ENCODE measurements around the gene COL7A1. TPM values are rescaled to one million over a fixed set of nuclear protein-coding genes. Genes with fewer than 3 reads are reported as not detected.
A peak's percentile ranks its signal among the peaks of the same experiment; 100 is the strongest.

The COL7A1 gene
- total RNA-seq, 1 donor from 2014 or later: 32.3 TPM

DNA sequence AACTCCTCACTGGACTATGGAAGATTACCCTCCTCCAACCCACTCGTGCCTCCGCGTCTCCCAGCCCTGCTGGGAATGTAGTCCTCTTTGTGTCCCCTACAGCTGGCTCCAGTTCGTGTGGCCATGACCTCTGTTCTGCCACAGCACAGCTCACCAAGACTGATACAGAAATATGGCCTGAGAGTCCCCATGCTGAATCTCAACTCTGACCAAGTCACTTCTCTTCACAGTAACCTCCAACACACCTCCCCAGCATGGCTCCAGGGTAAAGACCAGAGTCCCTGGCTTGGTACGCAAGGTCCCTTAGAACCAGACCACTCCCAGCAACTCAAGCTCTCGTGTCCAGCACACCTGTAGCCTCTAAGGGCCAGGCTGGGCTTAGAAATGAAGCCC, 2.3 kb upstream of the COL7A1 start:
- H3K4me3 Mint-ChIP-seq: peak overlapping the region; percentile 12
- peaks cover 32% of the 10 kb centered on the region for H3K4me1 Mint-ChIP-seq (ENCODE audit: unreplicated experiment)
- no peak for DNase-seq (ENCODE audit: extremely low spot score, unreplicated experiment)
- H3K9me3 Mint-ChIP-seq: no peaks in the 10 kb centered on the region
- peak overlapping the region; percentile 84 for H3K27ac Mint-ChIP-seq
- TF ChIP-seq, protein P1, sequence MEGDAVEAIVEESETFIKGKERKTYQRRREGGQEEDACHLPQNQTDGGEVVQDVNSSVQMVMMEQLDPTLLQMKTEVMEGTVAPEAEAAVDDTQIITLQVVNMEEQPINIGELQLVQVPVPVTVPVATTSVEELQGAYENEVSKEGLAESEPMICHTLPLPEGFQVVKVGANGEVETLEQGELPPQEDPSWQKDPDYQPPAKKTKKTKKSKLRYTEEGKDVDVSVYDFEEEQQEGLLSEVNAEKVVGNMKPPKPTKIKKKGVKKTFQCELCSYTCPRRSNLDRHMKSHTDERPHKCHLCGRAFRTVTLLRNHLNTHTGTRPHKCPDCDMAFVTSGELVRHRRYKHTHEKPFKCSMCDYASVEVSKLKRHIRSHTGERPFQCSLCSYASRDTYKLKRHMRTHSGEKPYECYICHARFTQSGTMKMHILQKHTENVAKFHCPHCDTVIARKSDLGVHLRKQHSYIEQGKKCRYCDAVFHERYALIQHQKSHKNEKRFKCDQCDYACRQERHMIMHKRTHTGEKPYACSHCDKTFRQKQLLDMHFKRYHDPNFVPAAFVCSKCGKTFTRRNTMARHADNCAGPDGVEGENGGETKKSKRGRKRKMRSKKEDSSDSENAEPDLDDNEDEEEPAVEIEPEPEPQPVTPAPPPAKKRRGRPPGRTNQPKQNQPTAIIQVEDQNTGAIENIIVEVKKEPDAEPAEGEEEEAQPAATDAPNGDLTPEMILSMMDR (conservative IDR thresholded peaks at IDR 0.05): no peak
- peaks cover 11% of the 10 kb centered on the region for H3K36me3 Mint-ChIP-seq
- peaks cover 3% of the 10 kb centered on the region for H3K27me3 Mint-ChIP-seq

DNA sequence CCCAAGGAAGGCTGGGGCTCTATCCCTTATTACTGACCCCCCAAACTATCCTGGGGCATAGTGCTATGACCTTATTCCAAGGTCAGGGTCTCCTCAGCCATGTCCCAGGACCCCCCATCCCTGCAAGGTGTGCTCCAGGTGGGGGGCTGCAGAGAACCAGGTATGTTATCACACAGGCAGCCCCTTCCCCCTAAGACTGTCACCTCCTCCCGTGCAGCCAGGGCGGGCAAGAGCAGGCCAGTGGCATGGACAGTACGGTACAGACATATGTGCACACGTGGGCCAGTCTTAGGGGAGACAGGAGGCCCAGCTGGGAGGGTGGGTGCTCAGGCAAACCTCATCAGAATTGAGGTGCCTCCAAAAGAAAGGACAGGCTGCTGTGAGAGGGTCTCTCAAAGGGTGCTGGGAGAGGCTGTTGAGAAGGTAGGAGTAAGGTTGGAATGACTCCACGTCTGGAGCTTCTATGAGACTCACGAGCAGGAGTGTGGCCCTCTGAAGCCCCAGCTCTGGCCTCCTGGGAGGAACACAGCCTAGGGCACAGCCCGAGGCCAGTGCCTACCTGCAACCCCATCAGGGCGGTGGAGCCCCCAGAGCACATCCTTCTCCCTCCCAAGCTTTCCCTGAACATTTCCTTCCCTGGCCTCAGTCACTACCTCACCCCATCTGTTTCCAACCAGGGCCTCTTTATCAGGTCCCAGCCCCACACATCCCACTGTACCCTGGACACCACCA, 1.7 kb upstream of the COL7A1 start:
- no peak for DNase-seq (ENCODE audit: extremely low spot score, unreplicated experiment)
- TF ChIP-seq, protein P1 (conservative IDR thresholded peaks at IDR 0.05): no peak
- Mint-ChIP-seq H3K9me3 (no peaks in the 10 kb centered on the region), H3K4me3 (peak overlapping the region; percentile 12), H3K27me3 (peaks cover 3% of the 10 kb centered on the region), H3K4me1 (ENCODE audit: unreplicated experiment) (peaks cover 32% of the 10 kb centered on the region), H3K36me3 (peaks cover 9% of the 10 kb centered on the region), H3K27ac (peak overlapping the region; percentile 84)

DNA sequence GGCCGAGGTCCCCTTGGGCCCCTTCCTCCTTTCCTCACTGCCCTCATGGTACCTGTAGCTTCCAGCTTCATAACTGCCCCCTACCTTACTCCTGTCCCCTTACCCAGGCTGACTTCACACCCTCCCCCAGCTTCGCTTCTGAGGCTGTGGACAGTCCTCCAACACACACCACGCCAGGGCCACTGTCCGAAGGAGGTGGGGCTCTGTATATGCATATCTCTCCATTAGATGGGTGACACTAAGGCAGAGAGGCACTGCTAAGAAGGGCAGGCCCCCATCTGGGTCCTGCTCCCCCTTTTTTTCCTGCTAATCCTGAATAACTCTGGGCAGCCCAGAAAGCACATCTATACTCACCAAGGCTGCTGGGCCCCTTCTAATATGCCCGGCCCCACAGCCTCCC, 1.0 kb upstream of the COL7A1 start:
- Mint-ChIP-seq H3K4me3 (peak overlapping the region; percentile 41), H3K27ac (peak overlapping the region; percentile 75), H3K27me3 (peaks cover 3% of the 10 kb centered on the region), H3K36me3 (peaks cover 9% of the 10 kb centered on the region), H3K4me1 (ENCODE audit: unreplicated experiment) (peaks cover 32% of the 10 kb centered on the region), H3K9me3 (no peaks in the 10 kb centered on the region)
- TF ChIP-seq, protein P1 (conservative IDR thresholded peaks at IDR 0.05): no peak
- no peak for DNase-seq (ENCODE audit: extremely low spot score, unreplicated experiment)

DNA sequence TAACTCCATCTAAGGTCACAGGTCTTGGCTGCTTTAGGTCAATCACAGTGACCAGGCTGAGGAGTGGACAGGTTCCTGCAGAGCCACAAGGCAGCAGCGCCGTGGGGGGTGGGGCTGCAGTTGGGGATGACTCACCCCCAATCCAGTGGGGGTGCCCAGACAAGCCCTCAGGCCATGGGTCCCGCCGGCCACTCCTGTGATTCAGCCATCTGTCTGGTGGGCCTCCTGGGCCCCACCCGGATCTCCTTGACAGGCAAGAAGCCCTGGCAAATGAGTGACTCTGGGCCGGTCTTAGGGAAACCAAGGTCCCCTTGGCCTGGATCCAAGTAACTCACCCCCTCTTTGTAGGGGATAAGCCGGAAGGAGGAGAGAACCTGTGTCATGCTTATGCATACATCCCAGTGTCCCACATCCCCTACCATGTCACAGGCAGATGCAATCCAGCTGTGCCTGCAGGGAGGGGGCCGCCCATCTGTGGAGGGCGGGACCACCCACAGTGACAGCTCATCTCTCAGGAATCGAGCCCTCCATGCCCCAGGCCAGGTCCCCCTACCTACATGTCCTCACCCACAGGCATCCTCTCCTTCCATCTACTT, 495 bp upstream of the COL7A1 start:
- Mint-ChIP-seq H3K4me3 (peak overlapping the region; percentile 41), H3K36me3 (peaks cover 13% of the 10 kb centered on the region), H3K9me3 (no peaks in the 10 kb centered on the region), H3K4me1 (ENCODE audit: unreplicated experiment) (peaks cover 32% of the 10 kb centered on the region), H3K27me3 (peaks cover 3% of the 10 kb centered on the region), H3K27ac (peak overlapping the region; percentile 75)
- TF ChIP-seq, protein P1 (conservative IDR thresholded peaks at IDR 0.05): no peak
- no peak for DNase-seq (ENCODE audit: extremely low spot score, unreplicated experiment)

DNA sequence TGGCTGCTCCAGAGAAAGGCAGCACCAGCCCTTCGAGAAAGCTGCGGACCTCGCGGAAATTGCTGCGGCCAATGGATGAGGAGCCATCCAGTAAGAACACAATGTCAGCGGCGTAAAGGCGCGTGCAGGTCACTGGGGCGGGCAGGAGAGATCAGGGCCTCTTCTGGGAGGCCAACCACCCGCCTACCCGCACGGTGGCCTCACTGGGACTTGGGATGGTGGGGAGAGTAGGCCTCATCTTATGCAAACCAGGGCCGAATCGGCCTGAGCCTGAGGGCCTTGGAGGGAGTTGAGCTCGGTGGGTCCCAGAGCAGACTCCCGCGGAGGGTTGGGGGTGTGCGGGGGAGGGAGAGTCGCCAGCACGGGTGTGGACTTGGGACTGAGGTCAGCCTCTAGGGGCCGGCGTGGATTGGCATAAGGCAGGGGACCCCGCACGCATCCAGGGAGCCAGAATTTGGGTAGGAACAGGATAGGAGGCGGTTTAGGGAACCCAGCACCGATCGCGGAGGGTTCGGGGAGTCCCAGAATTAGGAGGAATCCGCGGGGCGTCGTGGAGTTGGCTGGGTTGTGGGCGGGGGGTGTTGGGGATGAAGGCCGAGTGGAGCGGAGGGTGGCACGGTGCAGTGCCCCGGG, 596 bp downstream of the COL7A1 start:
- Mint-ChIP-seq H3K27ac (no peak overlapping the region), H3K4me1 (ENCODE audit: unreplicated experiment) (peaks cover 32% of the 10 kb centered on the region), H3K4me3 (no peak overlapping the region), H3K27me3 (peaks cover 3% of the 10 kb centered on the region), H3K9me3 (no peaks in the 10 kb centered on the region), H3K36me3 (peaks cover 13% of the 10 kb centered on the region)
- TF ChIP-seq, protein P1 (conservative IDR thresholded peaks at IDR 0.05): no peak
- no peak for DNase-seq (ENCODE audit: extremely low spot score, unreplicated experiment)
